CD4-positive, alpha-beta T cell treated with Interleukin-6 at 100 ng/mL for 8 hours (primary cell): ENCODE data around the gene MIEF1.

ENCODE experiments used
- DNase-seq: peaks from one replicate; pipeline ENCODE4 v3.0.0-alpha.2; 2020; ENCODE audit warnings: mixed read lengths, low spot score

The MIEF1 gene

GRCh38 chr22:39528681-39529486, 26.8 kb downstream of the MIEF1 start:
- peak; percentile 91 for DNase-seq

GRCh38 chr22:39529487-39529851, 27.4 kb downstream of the MIEF1 start:
- DNase-seq, result no peak

- no peak for DNase-seq
Observed at GRCh38 chr22:39530116-39530515, 28.0 kb downstream of the MIEF1 start.

GRCh38 chr22:39530692-39531331, 28.7 kb downstream of the MIEF1 start:
- DNase-seq, result peak; percentile 30

- peak; percentile 100 for DNase-seq
Observed at GRCh38 chr22:39532215-39533073, 30.4 kb downstream of the MIEF1 start, which contains the start of gene RPS19BP1. RPS19BP1 (minus strand) TSS chr22:39532748; CDS start chr22:39532738, 10 bp downstream.

- DNase-seq, result no peak
Observed at GRCh38 chr22:39534092-39534506, 32.0 kb downstream of the MIEF1 start.

GRCh38 chr22:39534591-39535356, 32.7 kb downstream of the MIEF1 start:
- peak; percentile 71 for DNase-seq

GRCh38 chr22:39535357-39535725, 33.3 kb downstream of the MIEF1 start:
- DNase-seq, result no peak

GRCh38 chr22:39535831-39536449, 33.9 kb downstream of the MIEF1 start:
- DNase-seq, result no peak

- no peak for DNase-seq
Observed at GRCh38 chr22:39536711-39537110, 34.6 kb downstream of the MIEF1 start.

GRCh38 chr22:39537975-39538374, 35.9 kb downstream of the MIEF1 start:
- DNase-seq, result no peak

- DNase-seq, result no peak
Observed at GRCh38 chr22:39543095-39543494, 41.0 kb downstream of the MIEF1 start.

GRCh38 chr22:39545386-39546365, 43.6 kb downstream of the MIEF1 start:
- peak; percentile 53 for DNase-seq

GRCh38 chr22:39546889-39547586, 44.9 kb downstream of the MIEF1 start:
- DNase-seq, result no peak

GRCh38 chr22:39547587-39547947, 45.5 kb downstream of the MIEF1 start:
- DNase-seq, result no peak

- no peak for DNase-seq
Observed at GRCh38 chr22:39553429-39553828, 51.3 kb downstream of the MIEF1 start.

GRCh38 chr22:39554151-39554550, 52.1 kb downstream of the MIEF1 start:
- no peak for DNase-seq

- peak; percentile 44 for DNase-seq
Observed at GRCh38 chr22:39556970-39557841, 55.1 kb downstream of the MIEF1 start.
